Naive B cell (primary cell): ENCODE measurements around the gene CEP131. TPM values are rescaled to one million over a fixed set of nuclear protein-coding genes. Genes with fewer than 3 reads are reported as not detected.

Experiments
- ATAC-seq, 2 donors: fragments of 150-1000 bp; cut with Tn5 transposase; 2 replicates each; pipeline ENCODE4 v1.10.0; 2021; ENCODE audit warnings: low read depth in 2 of 2, mild to moderate bottlenecking in 2 of 2, moderate library complexity in 2 of 2
- DNase-seq: peaks from one replicate; pipeline ENCODE4 v3.0.0; 2022
- H3K27ac Mint-ChIP-seq, 6 donors: one replicate each; pipeline ENCODE4 v1.8.0; 2020 to 2022; ENCODE audit warnings: mild to moderate bottlenecking in 6 of 6, mixed read lengths in 6 of 6, moderate library complexity in 5 of 6, inconsistent platforms in 2 of 6
- H3K27me3 Mint-ChIP-seq, 3 donors: one replicate each; pipeline ENCODE4 v1.8.0; 2021 to 2022; ENCODE audit warnings: mixed read lengths in 3 of 3, mild to moderate bottlenecking in 1 of 3
- H3K36me3 Mint-ChIP-seq, 2 donors: one replicate each; pipeline ENCODE4 v1.8.0; 2020 to 2022; ENCODE audit warnings: mixed read lengths in 2 of 2, inconsistent platforms in 1 of 2, mild to moderate bottlenecking in 1 of 2
- H3K4me1 Mint-ChIP-seq, 3 donors: one replicate each; pipeline ENCODE4 v1.8.0; 2020 to 2022; ENCODE audit warnings: mixed read lengths in 3 of 3, inconsistent platforms in 1 of 3, mild to moderate bottlenecking in 1 of 3, moderate library complexity in 1 of 3
- H3K4me3 Mint-ChIP-seq, 8 donors: one replicate each; pipeline ENCODE4 v1.8.0; 2020 to 2022; ENCODE audit warnings: mild to moderate bottlenecking in 8 of 8, mixed read lengths in 8 of 8, moderate library complexity in 8 of 8, inconsistent platforms in 2 of 8
- H3K9me3 Mint-ChIP-seq, 7 donors: one replicate each; pipeline ENCODE4 v1.8.0; 2020 to 2022; ENCODE audit warnings: mixed read lengths in 7 of 7, mild to moderate bottlenecking in 5 of 7, inconsistent platforms in 2 of 7, moderate library complexity in 1 of 7
- polyA plus RNA-seq, 6 donors: library from polyadenylated mRNA; unstranded; fragments of 300-500 nt; fragmentation: Illumina TruSeq; gene quantifications; one replicate each; pipeline ENCODE4 v1.2.3, GENCODE V29; 2021; ENCODE audit warnings: low read depth in 6 of 6

CEP131 gene
- polyA plus RNA-seq, 6 donors from 2014 or later, result 3.1 to 11.6 (median 4.0) TPM; not detected in 1

- DNase-seq (no peak), ATAC-seq (no peak)
- Mint-ChIP-seq H3K27ac (peak overlapping the region in 1 of 6 donors; percentile 30), H3K4me3 (no peak overlapping the region), H3K9me3 (no peaks in the 10 kb centered on the region), H3K36me3 (no peaks in the 10 kb centered on the region), H3K4me1 (no peaks in the 10 kb centered on the region), H3K27me3 (no peaks in the 10 kb centered on the region)
Observed at GRCh38 chr17:81194225-81194760, 28.5 kb downstream of the CEP131 start.

- no peak overlapping the region for H3K27ac Mint-ChIP-seq
- no peaks in the 10 kb centered on the region for H3K9me3 Mint-ChIP-seq
- ATAC-seq (no peak), DNase-seq (no peak)
- H3K4me3 Mint-ChIP-seq, result no peak overlapping the region
- H3K4me1 Mint-ChIP-seq, result no peaks in the 10 kb centered on the region
- H3K27me3 Mint-ChIP-seq, result no peaks in the 10 kb centered on the region
- H3K36me3 Mint-ChIP-seq, result no peaks in the 10 kb centered on the region
Observed at GRCh38 chr17:81193470-81194224, 29.1 kb downstream of the CEP131 start.

DNA sequence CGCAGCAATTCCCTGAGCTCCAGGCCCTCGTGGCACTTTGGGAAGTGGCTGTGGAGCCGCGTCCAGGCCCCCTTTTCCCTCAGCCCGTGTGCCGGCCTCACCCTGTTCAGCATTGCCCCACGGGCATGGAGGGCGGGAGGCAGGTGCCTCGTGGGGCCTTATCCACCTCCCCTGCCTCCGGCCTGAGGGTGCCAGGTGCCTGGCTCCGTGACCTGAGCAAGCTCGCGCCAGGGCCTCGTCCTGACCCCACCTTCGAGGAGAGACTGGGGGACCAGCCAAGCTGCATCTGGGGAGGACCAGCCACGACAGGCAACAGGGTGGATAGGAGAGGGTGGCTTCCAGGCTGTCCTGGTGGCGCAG, 29.7 kb downstream of the CEP131 start:
- H3K4me3 Mint-ChIP-seq, result no peak overlapping the region
- no peaks in the 10 kb centered on the region for H3K36me3 Mint-ChIP-seq
- no peak overlapping the region for H3K27ac Mint-ChIP-seq
- DNase-seq (no peak), ATAC-seq (no peak)
- H3K27me3 Mint-ChIP-seq, result no peaks in the 10 kb centered on the region
- no peaks in the 10 kb centered on the region for H3K9me3 Mint-ChIP-seq
- H3K4me1 Mint-ChIP-seq, result no peaks in the 10 kb centered on the region

GRCh38 chr17:81192386-81193050, 30.2 kb downstream of the CEP131 start:
- no peaks in the 10 kb centered on the region for H3K9me3 Mint-ChIP-seq
- no peak for ATAC-seq
- H3K4me1 Mint-ChIP-seq, result no peaks in the 10 kb centered on the region
- no peak overlapping the region for H3K27ac Mint-ChIP-seq
- H3K4me3 Mint-ChIP-seq, result no peak overlapping the region
- H3K36me3 Mint-ChIP-seq, result no peaks in the 10 kb centered on the region
- DNase-seq, result no peak
- H3K27me3 Mint-ChIP-seq, result no peaks in the 10 kb centered on the region

GRCh38 chr17:81191646-81192045, 31.1 kb downstream of the CEP131 start:
- Mint-ChIP-seq H3K36me3 (no peaks in the 10 kb centered on the region), H3K9me3 (no peaks in the 10 kb centered on the region), H3K4me1 (no peaks in the 10 kb centered on the region), H3K27ac (no peak overlapping the region), H3K27me3 (no peaks in the 10 kb centered on the region), H3K4me3 (no peak overlapping the region)
- ATAC-seq, result no peak
- DNase-seq, result no peak

- Mint-ChIP-seq H3K36me3 (no peaks in the 10 kb centered on the region), H3K4me3 (no peak overlapping the region), H3K27ac (no peak overlapping the region), H3K9me3 (no peaks in the 10 kb centered on the region), H3K4me1 (no peaks in the 10 kb centered on the region), H3K27me3 (no peaks in the 10 kb centered on the region)
- no peak for ATAC-seq
- no peak for DNase-seq
Observed at GRCh38 chr17:81191116-81191515, 31.6 kb downstream of the CEP131 start.

DNA sequence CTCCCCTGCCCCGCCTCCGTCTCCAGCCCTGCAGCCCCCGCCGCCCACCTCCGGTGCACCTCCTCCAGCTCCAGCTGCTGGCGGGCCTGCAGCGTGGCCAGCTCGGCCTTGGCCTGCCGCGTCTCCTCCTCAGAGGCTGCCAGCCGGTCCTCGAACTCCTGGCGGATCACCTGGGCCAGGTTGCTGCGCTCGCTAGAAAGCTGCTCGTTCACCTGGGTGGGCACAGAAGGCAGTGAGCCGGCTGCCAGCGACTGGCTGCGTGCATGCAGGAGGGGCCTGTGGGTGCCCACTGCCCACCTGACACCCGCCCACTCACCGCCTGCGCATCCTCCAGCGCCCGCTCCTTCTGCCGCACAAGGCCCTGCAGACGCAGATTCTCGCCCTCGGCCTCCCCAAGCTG, 32.2 kb downstream of the CEP131 start:
- H3K4me3 Mint-ChIP-seq, result no peak overlapping the region
- ATAC-seq (no peak), DNase-seq (no peak)
- no peaks in the 10 kb centered on the region for H3K27me3 Mint-ChIP-seq
- no peaks in the 10 kb centered on the region for H3K4me1 Mint-ChIP-seq
- no peaks in the 10 kb centered on the region for H3K36me3 Mint-ChIP-seq
- no peak overlapping the region for H3K27ac Mint-ChIP-seq
- H3K9me3 Mint-ChIP-seq, result no peaks in the 10 kb centered on the region

- no peaks in the 10 kb centered on the region for H3K9me3 Mint-ChIP-seq
- H3K4me3 Mint-ChIP-seq, result no peak overlapping the region
- no peak overlapping the region for H3K27ac Mint-ChIP-seq
- H3K36me3 Mint-ChIP-seq, result no peaks in the 10 kb centered on the region
- no peak for DNase-seq
- H3K4me1 Mint-ChIP-seq, result no peaks in the 10 kb centered on the region
- no peak for ATAC-seq
- no peaks in the 10 kb centered on the region for H3K27me3 Mint-ChIP-seq
Observed at GRCh38 chr17:81189670-81190530, 32.9 kb downstream of the CEP131 start.

DNA sequence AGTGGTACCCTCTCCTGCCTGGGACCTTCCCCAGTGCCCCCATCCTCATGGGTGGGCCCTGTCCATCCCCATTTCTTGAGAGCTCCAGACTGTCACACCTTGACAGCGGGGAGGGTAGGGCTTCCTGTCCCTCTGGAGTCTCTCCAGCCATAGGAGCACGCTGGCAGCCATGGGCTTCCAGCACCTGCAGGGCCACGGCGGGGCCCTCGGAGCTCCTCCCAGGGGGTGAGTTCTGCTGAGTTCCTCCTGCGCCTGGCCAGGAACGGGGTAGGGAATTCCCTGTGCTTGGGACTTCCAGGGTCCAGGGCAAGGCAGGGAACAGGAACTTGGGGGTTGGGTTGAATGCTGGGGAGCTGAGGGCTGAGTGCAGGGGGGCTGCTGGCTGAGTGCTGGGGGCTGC, 33.7 kb downstream of the CEP131 start:
- Mint-ChIP-seq H3K4me1 (no peaks in the 10 kb centered on the region), H3K9me3 (no peaks in the 10 kb centered on the region), H3K4me3 (no peak overlapping the region), H3K36me3 (no peaks in the 10 kb centered on the region), H3K27ac (no peak overlapping the region), H3K27me3 (peaks cover 0 to 5% (median 4%) of the 10 kb centered on the region in 3 donors)
- no peak for DNase-seq
- no peak for ATAC-seq

DNA sequence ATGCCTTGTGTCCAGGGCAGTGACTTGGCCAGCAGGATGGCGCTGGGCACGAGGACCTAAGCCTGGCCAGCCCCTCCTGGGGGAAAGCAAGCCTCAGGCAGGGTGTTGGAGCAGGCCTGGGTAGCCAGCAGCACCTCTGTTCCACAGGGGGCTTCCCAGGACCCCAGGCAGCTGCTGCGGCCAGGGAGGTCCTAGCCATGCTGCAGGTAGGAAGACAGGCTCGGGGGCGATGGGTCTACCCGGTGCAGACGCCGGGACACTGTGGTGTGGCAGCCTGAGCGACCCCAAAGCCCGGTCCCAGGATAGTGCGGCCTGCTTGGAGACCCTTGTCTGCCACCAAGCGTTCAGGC, 34.3 kb downstream of the CEP131 start:
- Mint-ChIP-seq H3K4me3 (no peak overlapping the region), H3K9me3 (no peaks in the 10 kb centered on the region), H3K27me3 (peaks cover 0 to 8% (median 8%) of the 10 kb centered on the region in 3 donors), H3K27ac (no peak overlapping the region), H3K36me3 (no peaks in the 10 kb centered on the region), H3K4me1 (no peaks in the 10 kb centered on the region)
- no peak for DNase-seq
- ATAC-seq, result no peak

GRCh38 chr17:81187586-81188490, 34.9 kb downstream of the CEP131 start:
- DNase-seq (no peak), ATAC-seq (no peak)
- no peak overlapping the region for H3K27ac Mint-ChIP-seq
- H3K27me3 Mint-ChIP-seq, result peaks cover 0 to 13% (median 8%) of the 10 kb centered on the region in 3 donors
- H3K36me3 Mint-ChIP-seq, result no peaks in the 10 kb centered on the region
- no peaks in the 10 kb centered on the region for H3K9me3 Mint-ChIP-seq
- H3K4me3 Mint-ChIP-seq, result no peak overlapping the region
- H3K4me1 Mint-ChIP-seq, result no peaks in the 10 kb centered on the region

GRCh38 chr17:81187120-81187519, 35.6 kb downstream of the CEP131 start:
- H3K36me3 Mint-ChIP-seq, result no peaks in the 10 kb centered on the region
- H3K27me3 Mint-ChIP-seq, result peaks cover 0 to 16% (median 8%) of the 10 kb centered on the region in 3 donors
- no peak overlapping the region for H3K4me3 Mint-ChIP-seq
- H3K4me1 Mint-ChIP-seq, result no peaks in the 10 kb centered on the region
- H3K9me3 Mint-ChIP-seq, result no peaks in the 10 kb centered on the region
- ATAC-seq (no peak), DNase-seq (no peak)
- H3K27ac Mint-ChIP-seq, result no peak overlapping the region

GRCh38 chr17:81186203-81186602, 36.6 kb downstream of the CEP131 start:
- Mint-ChIP-seq H3K4me3 (no peak overlapping the region), H3K36me3 (no peaks in the 10 kb centered on the region), H3K9me3 (no peaks in the 10 kb centered on the region), H3K27ac (no peak overlapping the region), H3K4me1 (no peaks in the 10 kb centered on the region), H3K27me3 (peaks cover 0 to 16% (median 8%) of the 10 kb centered on the region in 3 donors)
- DNase-seq (no peak), ATAC-seq (no peak)
